ENCODE measurements around the gene DCDC1. TPM values are rescaled to one million over a fixed set of nuclear protein-coding genes. Genes with fewer than 3 reads are reported as not detected.

Gene DCDC1
- total RNA-seq, 4 donors from 2014 or later, result 0.05 to 0.81 (median 0.42) TPM; not detected in 1

DNA sequence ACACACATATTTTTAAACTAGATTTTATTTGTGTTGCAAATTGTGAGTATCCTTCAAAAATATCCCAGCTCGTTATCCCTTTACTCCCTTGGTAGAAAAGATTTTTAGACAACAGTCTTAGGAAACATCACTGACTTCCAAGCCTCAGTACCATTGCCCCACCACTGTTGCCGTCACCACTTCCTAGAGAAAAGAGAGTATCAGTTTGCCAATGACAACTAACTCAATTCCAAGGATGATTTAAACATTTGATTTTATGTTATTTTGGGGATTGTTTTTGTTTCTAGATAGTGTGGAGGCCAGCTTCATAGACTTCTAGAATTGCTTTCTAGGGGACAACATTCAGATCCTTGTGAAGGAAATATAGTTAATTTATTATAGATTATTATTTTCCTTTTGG, 509.4 kb downstream of the DCDC1 start:
- 58 to 63% methylated on average over 2 of the region's 2 CpGs for WGBS, 2 donors
- no peak overlapping the region for H3K4me3 ChIP-seq (ENCODE audit: low read depth, poor library complexity, severe bottlenecking)
- no peak for DNase-seq (ENCODE audit: low spot score in 2 of 2)
- intact Hi-C loops (cut with DNase I; ENCODE audit: low total_unique reads), result no loop called here
- TF ChIP-seq POLR2A (IDR thresholded peaks at IDR 0.05), result no peak
- TF ChIP-seq, protein P1, sequence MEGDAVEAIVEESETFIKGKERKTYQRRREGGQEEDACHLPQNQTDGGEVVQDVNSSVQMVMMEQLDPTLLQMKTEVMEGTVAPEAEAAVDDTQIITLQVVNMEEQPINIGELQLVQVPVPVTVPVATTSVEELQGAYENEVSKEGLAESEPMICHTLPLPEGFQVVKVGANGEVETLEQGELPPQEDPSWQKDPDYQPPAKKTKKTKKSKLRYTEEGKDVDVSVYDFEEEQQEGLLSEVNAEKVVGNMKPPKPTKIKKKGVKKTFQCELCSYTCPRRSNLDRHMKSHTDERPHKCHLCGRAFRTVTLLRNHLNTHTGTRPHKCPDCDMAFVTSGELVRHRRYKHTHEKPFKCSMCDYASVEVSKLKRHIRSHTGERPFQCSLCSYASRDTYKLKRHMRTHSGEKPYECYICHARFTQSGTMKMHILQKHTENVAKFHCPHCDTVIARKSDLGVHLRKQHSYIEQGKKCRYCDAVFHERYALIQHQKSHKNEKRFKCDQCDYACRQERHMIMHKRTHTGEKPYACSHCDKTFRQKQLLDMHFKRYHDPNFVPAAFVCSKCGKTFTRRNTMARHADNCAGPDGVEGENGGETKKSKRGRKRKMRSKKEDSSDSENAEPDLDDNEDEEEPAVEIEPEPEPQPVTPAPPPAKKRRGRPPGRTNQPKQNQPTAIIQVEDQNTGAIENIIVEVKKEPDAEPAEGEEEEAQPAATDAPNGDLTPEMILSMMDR (IDR thresholded peaks at IDR 0.05), result no peak

DNA sequence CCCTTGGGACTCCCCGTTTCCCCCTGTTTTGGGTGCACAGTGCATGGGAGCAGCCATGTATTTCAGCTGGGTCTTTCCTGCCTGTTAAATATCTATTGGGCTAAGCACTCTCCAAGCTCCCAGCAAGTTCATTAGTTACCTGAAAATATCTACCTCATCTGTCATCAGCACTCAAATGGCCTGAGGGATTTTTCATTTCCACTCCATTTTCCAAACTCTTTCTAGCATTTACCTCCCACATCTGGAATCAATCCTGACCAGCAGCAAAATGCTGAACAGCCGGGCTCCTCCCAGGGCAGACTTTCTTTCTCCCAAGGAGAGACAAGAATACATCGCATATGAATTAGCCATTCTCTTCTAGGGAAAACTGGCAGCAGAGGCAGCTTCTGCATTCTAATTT, 509.9 kb downstream of the DCDC1 start:
- 53 to 59% methylated on average over 3 of the region's 3 CpGs for WGBS, 2 donors
- DNase-seq (ENCODE audit: low spot score in 2 of 2), result no peak
- H3K4me3 ChIP-seq (ENCODE audit: low read depth, poor library complexity, severe bottlenecking), result no peak overlapping the region
- intact Hi-C loops (cut with DNase I; ENCODE audit: low total_unique reads), result no loop called here
- TF ChIP-seq, protein P1 (IDR thresholded peaks at IDR 0.05), result no peak
- TF ChIP-seq POLR2A (IDR thresholded peaks at IDR 0.05), result no peak

DNA sequence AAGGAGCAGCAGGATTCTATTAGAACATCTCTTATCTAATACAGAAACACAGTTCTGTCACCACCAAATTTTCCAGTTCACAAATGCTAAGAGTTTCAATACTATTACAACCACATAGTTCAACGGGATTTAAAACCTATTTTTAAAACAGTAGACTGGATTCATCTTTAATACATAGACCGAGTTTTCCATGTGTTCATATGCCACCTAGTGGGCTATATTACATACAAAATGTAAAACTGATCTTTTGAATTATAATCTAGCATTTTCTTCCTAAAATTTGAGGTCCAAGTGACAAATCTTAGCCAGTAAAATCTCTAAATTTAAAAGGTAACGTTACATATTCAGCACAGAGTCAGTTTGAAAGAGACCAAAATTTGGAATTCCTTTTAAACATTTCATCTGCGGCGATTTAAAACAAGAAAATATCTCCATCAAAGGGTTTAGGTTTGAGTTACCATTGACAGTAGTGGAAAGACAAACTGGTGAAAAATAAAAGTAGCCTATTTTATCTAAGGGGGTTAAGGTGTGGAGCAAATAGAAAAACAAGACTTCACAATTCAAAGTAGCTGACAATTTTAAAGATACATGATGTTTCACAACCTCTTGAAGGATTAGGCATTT, 514.0 kb downstream of the DCDC1 start:
- 48 to 50% methylated on average over 5 of the region's 5 CpGs for WGBS, 2 donors
- intact Hi-C loops (cut with DNase I; ENCODE audit: low total_unique reads), result no loop called here
- TF ChIP-seq, protein P1 (IDR thresholded peaks at IDR 0.05), result no peak
- no peak for TF ChIP-seq POLR2A (IDR thresholded peaks at IDR 0.05)

DNA sequence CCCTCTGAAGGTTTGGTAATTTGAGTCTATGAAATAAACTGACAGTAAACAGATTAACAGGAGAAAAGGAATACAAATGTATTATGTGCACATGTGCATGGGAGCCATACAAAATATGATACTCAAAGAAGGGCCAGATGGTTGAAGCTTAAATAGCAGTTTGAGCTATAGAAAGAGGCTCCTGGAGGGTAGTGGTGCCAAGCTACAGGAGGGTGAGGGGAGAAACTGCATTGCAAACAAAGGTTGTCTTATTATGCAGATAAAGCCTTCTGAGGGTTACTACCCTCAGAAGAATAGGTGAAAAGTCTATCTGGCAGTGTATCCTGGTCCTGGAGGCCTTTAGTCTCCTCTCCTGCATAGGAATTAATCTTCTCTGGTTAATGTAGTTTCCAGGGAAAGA, 516.1 kb downstream of the DCDC1 start:
- H3K4me3 ChIP-seq (ENCODE audit: low read depth, poor library complexity, severe bottlenecking), result no peak overlapping the region
- no peak for DNase-seq (ENCODE audit: low spot score in 2 of 2)
- TF ChIP-seq POLR2A (IDR thresholded peaks at IDR 0.05), result no peak
- TF ChIP-seq, protein P1 (IDR thresholded peaks at IDR 0.05), result no peak
- intact Hi-C loops (cut with DNase I; ENCODE audit: low total_unique reads), result no loop called here

More for the DNA sequence above, 514.0 kb downstream of the DCDC1 start:
- no peak overlapping the region for H3K4me3 ChIP-seq (ENCODE audit: low read depth, poor library complexity, severe bottlenecking)
- DNase-seq (ENCODE audit: low spot score in 2 of 2), result no peak

DNA sequence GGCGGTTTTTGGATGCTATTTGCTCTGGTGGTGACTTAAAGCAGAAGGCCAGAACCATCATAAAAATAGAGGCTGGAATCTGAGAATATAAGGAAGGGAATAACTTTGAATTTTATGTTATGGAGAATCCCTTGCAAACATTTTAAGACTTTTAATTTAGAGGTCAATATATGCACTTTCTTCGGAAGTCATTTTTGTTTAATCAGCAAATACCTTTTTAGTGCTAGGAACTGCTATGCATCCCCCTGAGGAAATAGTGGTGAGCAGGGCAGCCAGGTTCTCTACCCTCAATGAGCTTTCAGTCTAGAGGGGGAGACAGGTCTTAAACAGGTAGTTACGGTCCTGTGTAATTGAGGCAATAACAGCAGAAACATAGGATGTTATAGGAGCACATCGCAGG, 516.9 kb downstream of the DCDC1 start:
- WGBS, 2 donors, result 79 to 92% methylated on average over 4 of the region's 4 CpGs
- TF ChIP-seq, protein P1 (IDR thresholded peaks at IDR 0.05), result no peak
- no peak for TF ChIP-seq POLR2A (IDR thresholded peaks at IDR 0.05)
- intact Hi-C loops (cut with DNase I; ENCODE audit: low total_unique reads), result no loop called here
- DNase-seq (ENCODE audit: low spot score in 2 of 2), result no peak
- no peak overlapping the region for H3K4me3 ChIP-seq (ENCODE audit: low read depth, poor library complexity, severe bottlenecking)

DNA sequence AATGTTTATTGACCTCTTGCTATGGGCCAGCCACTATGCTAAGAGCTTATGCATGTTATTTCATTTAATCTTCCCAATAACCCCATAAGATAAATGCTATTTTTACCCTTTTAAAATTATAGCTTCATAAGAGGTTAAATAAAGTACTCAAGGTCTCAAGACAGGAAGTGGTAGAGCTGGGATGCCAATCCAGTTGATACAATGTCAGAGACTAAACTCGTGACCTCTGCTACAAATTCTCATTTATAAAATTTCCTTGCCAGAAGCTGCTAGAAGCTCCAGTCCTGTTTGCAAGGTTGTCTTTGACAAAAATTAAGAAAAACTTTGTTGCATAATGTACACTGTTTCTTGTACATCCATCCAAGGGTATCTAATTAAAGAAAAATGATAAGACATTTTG, 517.4 kb downstream of the DCDC1 start:
- intact Hi-C loops (cut with DNase I; ENCODE audit: low total_unique reads), result no loop called here

More for the DNA sequence above, 517.4 kb downstream of the DCDC1 start:
- no peak for DNase-seq (ENCODE audit: low spot score in 2 of 2)
- 47% methylated on average over 1 of the region's 1 CpG for WGBS, 2 donors
- TF ChIP-seq, protein P1 (IDR thresholded peaks at IDR 0.05), result no peak
- TF ChIP-seq POLR2A (IDR thresholded peaks at IDR 0.05), result no peak
- H3K4me3 ChIP-seq (ENCODE audit: low read depth, poor library complexity, severe bottlenecking), result no peak overlapping the region

Data from lower leg skin (tissue), 4 donors.